Activated CD4-positive, alpha-beta memory T cell treated with anti-CD3 and anti-CD28 coated beads for 36 hours (primary cell): ENCODE results near the gene HYAL3. TPM values are rescaled to one million over a fixed set of nuclear protein-coding genes. Genes with fewer than 3 reads are reported as not detected.

Source experiments
- CTCF ChIA-PET: fragments of 350-600 bp; sonication (Branson Sonifier 250); formaldehyde crosslinking; loops from one replicate; lab custom pipeline; 2021; ENCODE audit warnings: antibody characterized with exemption, inconsistent platforms; lab: Charles Lee
- POLR2A ChIA-PET: fragments of 350-600 bp; sonication (Branson Sonifier 250); formaldehyde crosslinking; loops from one replicate; lab custom pipeline; 2021; ENCODE audit warnings: antibody characterized with exemption; lab: Charles Lee
- DNase-seq: peaks from one replicate; pipeline ENCODE4 v3.0.0-alpha.2; 2020
- H3K27ac Mint-ChIP-seq: one replicate; pipeline ENCODE4 v1.8.0; 2021; ENCODE audit warnings: mixed read lengths
- H3K27me3 Mint-ChIP-seq: one replicate; pipeline ENCODE4 v1.8.0; 2021; ENCODE audit warnings: mixed read lengths
- H3K36me3 Mint-ChIP-seq: one replicate; pipeline ENCODE4 v1.8.0; 2021; ENCODE audit warnings: mixed read lengths
- H3K4me1 Mint-ChIP-seq: one replicate; pipeline ENCODE4 v1.8.0; 2021; ENCODE audit warnings: low read depth, mixed read lengths
- H3K4me3 Mint-ChIP-seq: one replicate; pipeline ENCODE4 v1.8.0; 2021; ENCODE audit warnings: mild to moderate bottlenecking, mixed read lengths
- H3K9me3 Mint-ChIP-seq: one replicate; pipeline ENCODE4 v1.8.0; 2021; ENCODE audit warnings: mixed read lengths
- intact Hi-C: fragments of 100-400 bp; cut with micrococcal nuclease; formaldehyde crosslinking; loops from one replicate; pipeline ENCODE4 v1.15.1; 2023
- total RNA-seq, 2 experiments: library from RNA; stranded (reverse); gene quantifications; one replicate each; pipeline ENCODE4 v1.2.3, GENCODE V29; 2021

HYAL3 gene
- total RNA-seq, 2 experiments from 2014 or later, result 2.5 to 4.0 TPM

GRCh38 chr3:50296721-50297383 lies 2.4 kb downstream of the HYAL3 start:
- POLR2A ChIA-PET, result interaction anchor here (1.4 to 3.5 kb wide), 2 partner anchors 40 to 58 kb away, joined by 4 to 34 read pairs; no protein-coding TSS in a partner anchor

GRCh38 chr3:50295553-50296431 lies 3.4 kb downstream of the HYAL3 start:
- CTCF ChIA-PET, result interaction anchor here (0.9 to 1.0 kb wide), 2 partner anchors 21 to 38 kb away, joined by 3 read pairs; no protein-coding TSS in a partner anchor
- peaks cover 7% of the 10 kb centered on the region for H3K36me3 Mint-ChIP-seq
- no peaks in the 10 kb centered on the region for H3K9me3 Mint-ChIP-seq
- DNase-seq, result no peak
- POLR2A ChIA-PET, result no interaction called here
- no peak overlapping the region for H3K4me3 Mint-ChIP-seq
- no peaks in the 10 kb centered on the region for H3K27me3 Mint-ChIP-seq
- H3K27ac Mint-ChIP-seq, result no peak overlapping the region
- intact Hi-C loops, result no loop called here
- H3K4me1 Mint-ChIP-seq, result peaks cover 36% of the 10 kb centered on the region

More at GRCh38 chr3:50296721-50297383, 2.4 kb downstream of the HYAL3 start:
- no peak for DNase-seq
- H3K27me3 Mint-ChIP-seq, result no peaks in the 10 kb centered on the region
- peaks cover 34% of the 10 kb centered on the region for H3K4me1 Mint-ChIP-seq
- H3K9me3 Mint-ChIP-seq, result no peaks in the 10 kb centered on the region
- H3K27ac Mint-ChIP-seq, result no peak overlapping the region
- CTCF ChIA-PET, result interaction anchor here (0.6 to 3.6 kb wide), 3 partner anchors 29 to 50 kb away, joined by 3 to 30 read pairs (median 3); no protein-coding TSS in a partner anchor
- no peak overlapping the region for H3K4me3 Mint-ChIP-seq
- intact Hi-C loops, result no loop called here
- peaks cover 1% of the 10 kb centered on the region for H3K36me3 Mint-ChIP-seq

GRCh38 chr3:50294492-50295403 lies 4.5 kb downstream of the HYAL3 start:
- Mint-ChIP-seq H3K36me3 (peaks cover 11% of the 10 kb centered on the region), H3K9me3 (no peaks in the 10 kb centered on the region), H3K4me3 (no peak overlapping the region), H3K27ac (no peak overlapping the region), H3K4me1 (peaks cover 31% of the 10 kb centered on the region), H3K27me3 (no peaks in the 10 kb centered on the region)
- CTCF ChIA-PET, result interaction anchor here (0.9 to 1.0 kb wide), 2 partner anchors 20 to 37 kb away, joined by 3 read pairs; no protein-coding TSS in a partner anchor
- POLR2A ChIA-PET, result no interaction called here
- intact Hi-C loops, result no loop called here
- no peak for DNase-seq

GRCh38 chr3:50294089-50294488 lies 5.1 kb downstream of the HYAL3 start:
- no peak overlapping the region for H3K4me3 Mint-ChIP-seq
- H3K9me3 Mint-ChIP-seq, result no peaks in the 10 kb centered on the region
- H3K4me1 Mint-ChIP-seq, result peaks cover 30% of the 10 kb centered on the region
- CTCF ChIA-PET, result no interaction called here
- H3K27me3 Mint-ChIP-seq, result no peaks in the 10 kb centered on the region
- intact Hi-C loops, result no loop called here
- no peak overlapping the region for H3K27ac Mint-ChIP-seq
- POLR2A ChIA-PET, result no interaction called here
- no peak for DNase-seq
- H3K36me3 Mint-ChIP-seq, result peaks cover 16% of the 10 kb centered on the region

- Mint-ChIP-seq H3K4me1 (peaks cover 28% of the 10 kb centered on the region), H3K36me3 (peaks cover 16% of the 10 kb centered on the region), H3K4me3 (peak overlapping the region; percentile 92), H3K27ac (peak overlapping the region; percentile 90), H3K9me3 (no peaks in the 10 kb centered on the region), H3K27me3 (no peaks in the 10 kb centered on the region)
- intact Hi-C loops, result no loop called here
- DNase-seq, result no peak
- CTCF ChIA-PET, result interaction anchor here (0.8 to 2.3 kb wide), 5 partner anchors 33 to 67 kb away, joined by 3 to 8 read pairs (median 4); partner anchors contain the start of gene RASSF1
- POLR2A ChIA-PET, result interaction anchor here (0.8 to 2.7 kb wide), 5 partner anchors 9 to 61 kb away, joined by 3 to 15 read pairs (median 4); partner anchors contain the start of gene LSMEM2
These were observed 6.0 kb downstream of the HYAL3 start for GRCh38 chr3:50293079-50293801.

GRCh38 chr3:50292159-50293078 lies 6.8 kb downstream of the HYAL3 start, which contains the start of gene IFRD2:
Gene IFRD2 (minus strand): TSS chr3:50292429. CDS start chr3:50292274, 155 bp downstream.
- peaks cover 20% of the 10 kb centered on the region for H3K4me1 Mint-ChIP-seq
- peak within 1 kb of the TSS; percentile 90 for H3K27ac Mint-ChIP-seq
- intact Hi-C loops, result loop anchor here (1.0 kb wide), 5 partner anchors 18 to 67 kb away; partner anchors contain the start of genes TMEM115 and TUSC2
- H3K36me3 Mint-ChIP-seq, result peaks cover 20% of the 10 kb centered on the region
- peak within 1 kb of the TSS; percentile 92 for H3K4me3 Mint-ChIP-seq
- no peaks in the 10 kb centered on the region for H3K9me3 Mint-ChIP-seq
- ChIA-PET CTCF (interaction anchor here (0.6 to 2.3 kb wide), 11 partner anchors 13 to 353 kb away, joined by 3 to 14 read pairs (median 3); partner anchors contain the start of genes LSMEM2, RASSF1 and RBM6), POLR2A (interaction anchor here (0.8 to 2.7 kb wide), 10 partner anchors 9 to 64 kb away, joined by 3 to 15 read pairs (median 4); partner anchors contain the start of genes LSMEM2 and TUSC2)
- peak; percentile 98 for DNase-seq
- no peaks in the 10 kb centered on the region for H3K27me3 Mint-ChIP-seq

GRCh38 chr3:50290161-50290641 lies 9.0 kb downstream of the HYAL3 start:
- Mint-ChIP-seq H3K4me1 (peaks cover 19% of the 10 kb centered on the region), H3K27me3 (no peaks in the 10 kb centered on the region), H3K36me3 (peaks cover 28% of the 10 kb centered on the region), H3K27ac (no peak overlapping the region), H3K4me3 (peak overlapping the region; percentile 92), H3K9me3 (no peaks in the 10 kb centered on the region)
- ChIA-PET CTCF (interaction anchor here (1.1 to 1.7 kb wide), 2 partner anchors 15 to 18 kb away, joined by 3 to 5 read pairs; no protein-coding TSS in a partner anchor), POLR2A (interaction anchor here (2.1 kb wide), 1 partner anchor 12 kb away, joined by 16 read pairs; the partner anchor contains the start of gene LSMEM2)
- intact Hi-C loops, result no loop called here
- no peak for DNase-seq

GRCh38 chr3:50289130-50289529 lies 10.1 kb downstream of the HYAL3 start:
- POLR2A ChIA-PET, result interaction anchor here (2.1 kb wide), 1 partner anchor 11 kb away, joined by 16 read pairs; the partner anchor contains the start of gene LSMEM2
- Mint-ChIP-seq H3K36me3 (peaks cover 28% of the 10 kb centered on the region), H3K9me3 (no peaks in the 10 kb centered on the region), H3K27ac (no peak overlapping the region), H3K4me3 (no peak overlapping the region), H3K27me3 (no peaks in the 10 kb centered on the region), H3K4me1 (peaks cover 19% of the 10 kb centered on the region)
- DNase-seq, result no peak
- intact Hi-C loops, result no loop called here
- CTCF ChIA-PET, result interaction anchor here (0.7 to 1.7 kb wide), 4 partner anchors 14 to 36 kb away, joined by 3 to 5 read pairs (median 4); no protein-coding TSS in a partner anchor

GRCh38 chr3:50288387-50289007 lies 10.7 kb downstream of the HYAL3 start:
- ChIA-PET CTCF (interaction anchor here (1.2 kb wide), 1 partner anchor 28 kb away, joined by 4 read pairs; no protein-coding TSS in a partner anchor), POLR2A (interaction anchor here (2.1 kb wide), 1 partner anchor 10 kb away, joined by 16 read pairs; the partner anchor contains the start of gene LSMEM2)
- Mint-ChIP-seq H3K27me3 (no peaks in the 10 kb centered on the region), H3K9me3 (no peaks in the 10 kb centered on the region), H3K4me1 (peaks cover 19% of the 10 kb centered on the region), H3K36me3 (peaks cover 28% of the 10 kb centered on the region), H3K4me3 (no peak overlapping the region), H3K27ac (no peak overlapping the region)
- no peak for DNase-seq
- intact Hi-C loops, result no loop called here
